Measurements from ENCODE around the gene KIF24.
"Not testable (repeated sequence)": the region's sequence is repeated elsewhere in the genome, so short reads cannot be mapped to it uniquely, and the experiment has no call there.

Gene KIF24

GRCh38 chr9:34362614-34363214 lies 33.6 kb upstream of the KIF24 start:
- DNase-seq, result no peak

- DNase-seq, result not testable (repeated sequence)
These were observed 23.9 kb upstream of the KIF24 start for GRCh38 chr9:34352957-34353356.

- not testable (repeated sequence) for DNase-seq
These were observed 23.1 kb upstream of the KIF24 start for GRCh38 chr9:34352122-34352652.

GRCh38 chr9:34349324-34349723 lies 20.3 kb upstream of the KIF24 start:
- DNase-seq, result no peak

GRCh38 chr9:34347800-34348158 lies 18.7 kb upstream of the KIF24 start:
- no peak for DNase-seq

- no peak for DNase-seq
These were observed 18.1 kb upstream of the KIF24 start for GRCh38 chr9:34346873-34347799.

GRCh38 chr9:34343605-34344004 lies 14.5 kb upstream of the KIF24 start:
- DNase-seq, result no peak

- DNase-seq, result no peak
These were observed 14.0 kb upstream of the KIF24 start for GRCh38 chr9:34343090-34343489.

GRCh38 chr9:34341659-34342295 lies 12.7 kb upstream of the KIF24 start:
- no peak for DNase-seq

GRCh38 chr9:34338665-34339385 lies 9.8 kb upstream of the KIF24 start:
- no peak for DNase-seq

- not testable (repeated sequence) for DNase-seq
These were observed 9.0 kb upstream of the KIF24 start for GRCh38 chr9:34338079-34338478.

GRCh38 chr9:34337403-34337802 lies 8.3 kb upstream of the KIF24 start:
- DNase-seq, result no peak

GRCh38 chr9:34335376-34335775 lies 6.3 kb upstream of the KIF24 start:
- no peak for DNase-seq

GRCh38 chr9:34334916-34335315 lies 5.8 kb upstream of the KIF24 start:
- no peak for DNase-seq

GRCh38 chr9:34334337-34334824 lies 5.3 kb upstream of the KIF24 start:
- DNase-seq, result no peak

- no peak for DNase-seq
These were observed 4.8 kb upstream of the KIF24 start for GRCh38 chr9:34333836-34334235.

- DNase-seq, result peak; percentile 16
These were observed 3.3 kb upstream of the KIF24 start for GRCh38 chr9:34332076-34332964.

GRCh38 chr9:34331196-34331595 lies 2.1 kb upstream of the KIF24 start:
- no peak for DNase-seq

GRCh38 chr9:34328500-34328986 lies 525 bp downstream of the KIF24 start:
- peak; percentile 58 for DNase-seq

- DNase-seq, result no peak
These were observed 2.4 kb downstream of the KIF24 start for GRCh38 chr9:34326690-34327089.

GRCh38 chr9:34322899-34323591 lies 6.0 kb downstream of the KIF24 start:
- no peak for DNase-seq

Data from NCI-H2227 treated with DMSO at 0.1 percent for 48 hours (cell line).